DOHH2 (cell line): ENCODE data around the gene CDHR2.

Experiments
- EZH2phosphoT487 ChIP-seq: fragments of 200-600 bp; sonication (generic); IDR thresholded peaks from 2 replicates; pipeline ENCODE4 v1.6.1; 2017; ENCODE audit warnings: borderline replicate concordance, mild to moderate bottlenecking, antibody characterized with exemption, low read length, moderate library complexity, mixed read lengths
- TF ChIP-seq, protein P1 (sequence below): fragments of 200-600 bp; sonication (generic); IDR thresholded peaks from one replicate; pipeline ENCODE4 v1.5.1; 2014; ENCODE audit warnings: antibody characterized with exemption, mild to moderate bottlenecking, low read depth, low read length; ENCODE audit not compliant: poor library complexity, severe bottlenecking

DNA sequence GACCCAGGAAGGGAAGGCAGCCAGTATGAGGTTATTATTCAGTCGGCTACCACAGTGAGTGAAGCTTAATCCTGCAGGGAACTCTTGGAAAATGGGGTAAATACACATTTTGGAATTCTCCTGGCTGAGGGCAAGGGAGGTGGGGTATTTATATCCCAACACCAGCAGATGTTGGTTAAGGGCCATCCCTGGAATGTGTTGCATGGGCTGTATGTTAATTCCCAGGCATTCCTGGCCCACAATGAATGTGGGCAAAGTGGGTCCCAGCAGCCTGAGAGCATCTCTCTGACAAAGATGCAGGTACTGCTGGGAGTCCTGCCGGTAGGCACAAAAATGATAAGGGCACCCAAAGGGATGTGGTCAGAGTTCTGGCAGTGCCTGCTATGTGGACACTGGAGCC lies 63.7 kb downstream of the CDHR2 start:
- TF ChIP-seq, protein P1, sequence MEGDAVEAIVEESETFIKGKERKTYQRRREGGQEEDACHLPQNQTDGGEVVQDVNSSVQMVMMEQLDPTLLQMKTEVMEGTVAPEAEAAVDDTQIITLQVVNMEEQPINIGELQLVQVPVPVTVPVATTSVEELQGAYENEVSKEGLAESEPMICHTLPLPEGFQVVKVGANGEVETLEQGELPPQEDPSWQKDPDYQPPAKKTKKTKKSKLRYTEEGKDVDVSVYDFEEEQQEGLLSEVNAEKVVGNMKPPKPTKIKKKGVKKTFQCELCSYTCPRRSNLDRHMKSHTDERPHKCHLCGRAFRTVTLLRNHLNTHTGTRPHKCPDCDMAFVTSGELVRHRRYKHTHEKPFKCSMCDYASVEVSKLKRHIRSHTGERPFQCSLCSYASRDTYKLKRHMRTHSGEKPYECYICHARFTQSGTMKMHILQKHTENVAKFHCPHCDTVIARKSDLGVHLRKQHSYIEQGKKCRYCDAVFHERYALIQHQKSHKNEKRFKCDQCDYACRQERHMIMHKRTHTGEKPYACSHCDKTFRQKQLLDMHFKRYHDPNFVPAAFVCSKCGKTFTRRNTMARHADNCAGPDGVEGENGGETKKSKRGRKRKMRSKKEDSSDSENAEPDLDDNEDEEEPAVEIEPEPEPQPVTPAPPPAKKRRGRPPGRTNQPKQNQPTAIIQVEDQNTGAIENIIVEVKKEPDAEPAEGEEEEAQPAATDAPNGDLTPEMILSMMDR = no peak
- TF ChIP-seq EZH2phosphoT487 = no peak
